ENCODE measurements around the gene CNTD1.
A peak's percentile ranks its signal among the peaks of the same experiment; 100 is the strongest.

Gene CNTD1

DNA sequence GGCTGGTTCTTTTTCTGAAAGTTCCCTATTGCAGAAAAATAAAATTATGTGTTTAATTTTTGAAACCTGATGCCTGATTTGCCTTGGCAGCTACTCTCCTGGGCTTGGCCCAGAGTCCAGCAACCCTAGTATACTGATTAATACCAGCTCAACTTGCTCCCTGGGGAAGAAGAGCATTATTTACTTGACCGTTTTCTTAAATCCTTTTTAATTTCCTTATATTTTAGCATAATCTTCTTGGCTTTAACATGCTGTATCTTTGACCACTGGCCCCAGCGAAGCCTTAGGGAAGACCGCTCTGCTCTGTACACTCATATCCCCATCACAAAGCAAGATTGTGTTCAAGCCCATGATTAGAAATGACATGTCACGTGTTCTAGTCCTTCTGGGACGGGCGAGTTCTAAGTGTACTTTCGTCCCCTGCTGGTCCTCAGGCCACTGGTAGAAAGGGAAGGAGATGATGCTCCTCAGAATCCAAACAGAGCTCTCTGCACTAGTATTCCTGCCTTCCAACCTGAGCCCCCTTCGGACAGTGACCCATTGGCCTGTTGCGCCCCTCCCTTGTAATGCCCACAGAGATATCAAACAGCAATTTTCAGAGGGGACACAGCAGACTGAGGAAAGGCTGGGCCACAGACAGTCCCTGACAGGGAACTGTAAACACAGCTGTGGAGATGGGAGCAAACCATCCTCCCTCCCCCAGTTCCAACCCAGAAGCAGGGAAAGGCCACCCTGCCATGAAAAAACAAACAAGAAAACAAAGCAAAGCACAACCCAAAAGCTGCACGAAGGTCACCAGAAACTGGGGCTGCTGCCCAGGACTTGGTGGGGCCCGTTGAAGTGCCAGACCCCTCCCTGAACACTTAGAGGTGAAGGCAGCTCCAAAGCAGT lies 49.5 kb upstream of the CNTD1 start:
- Histone ChIP-seq H3K36me3 (ENCODE audit: control insufficient read depth in 2 of 2, insufficient read depth in 1 of 2, low read length in 2 of 2) (no peaks in the 10 kb centered on the region), H3K27ac (ENCODE audit: extremely low read depth, low read depth, low read length) (no peak overlapping the region), H3K9me3 (ENCODE audit: control insufficient read depth, insufficient read depth, low read depth, low read length) (no peaks in the 10 kb centered on the region), H3K4me3 (ENCODE audit: low read depth, low read length) (no peak overlapping the region), H3K4me1 (ENCODE audit: control insufficient read depth, insufficient read depth, low read length) (peaks cover 2% of the 10 kb centered on the region; the same call in 1 of the 2 replicates)
- ChIA-PET POLR2A (interaction anchor here (0.8 to 1.0 kb wide), 2 partner anchors 18 to 24 kb away, joined by 4 to 5 read pairs; partner anchors contain the start of gene VPS25), CTCF (interaction anchor here (0.6 to 5.1 kb wide), 8 partner anchors 11 to 171 kb away, joined by 3 to 46 read pairs (median 6); partner anchors contain the start of gene RAMP2)
- TF ChIP-seq ZNF830 (tag by site-specific recombination; IDR thresholded peaks at IDR 0.05; ENCODE audit: low read depth) (no peak), YY2 (tag by site-specific recombination; IDR thresholded peaks at IDR 0.05) (no peak), PRDM10 (tag by site-specific recombination; IDR thresholded peaks at IDR 0.05) (peak; percentile 47; the same call in 1 of the 2 replicates)

DNA sequence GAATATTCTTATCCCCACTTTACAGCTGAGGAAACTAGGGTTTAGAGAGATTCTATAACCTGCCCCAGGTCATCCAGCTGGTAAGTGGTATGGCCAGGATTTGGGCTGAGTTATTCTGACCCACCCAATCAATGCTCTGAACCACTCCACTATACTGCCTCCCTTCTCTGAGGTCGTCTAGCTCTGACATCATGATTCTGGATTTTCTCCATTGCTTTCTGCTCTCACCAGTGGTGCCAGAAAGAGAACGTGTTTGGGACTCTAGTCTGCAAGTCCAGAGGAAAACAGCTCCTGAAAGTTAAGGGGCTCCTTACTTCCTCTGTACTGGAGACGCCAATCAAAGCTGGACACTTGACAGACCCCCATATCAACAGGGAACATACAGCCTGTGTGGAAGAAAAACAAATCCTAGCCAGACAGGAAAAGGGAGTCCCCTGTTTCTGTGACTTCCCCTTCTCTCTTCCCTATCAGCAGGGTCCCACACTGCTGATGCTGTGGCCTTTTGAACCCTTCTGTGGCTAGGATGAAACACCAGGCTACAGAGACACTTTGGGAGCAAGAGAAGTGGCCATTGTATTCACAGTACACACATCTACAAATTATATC lies 47.8 kb upstream of the CNTD1 start:
- TF ChIP-seq HOXD13 (CRISPR knock-in tag; IDR thresholded peaks at IDR 0.05; ENCODE audit: borderline replicate concordance): no peak
- no peak for TF ChIP-seq ZFP37 (tag by site-specific recombination; IDR thresholded peaks at IDR 0.05)
- no peak for TF ChIP-seq ZNF677 (tag by site-specific recombination; IDR thresholded peaks at IDR 0.05)
- no peak for TF ChIP-seq BCL11B (tag by site-specific recombination; IDR thresholded peaks at IDR 0.05; ENCODE audit: low read depth)
- TF ChIP-seq ZNF23 (tag by site-specific recombination; IDR thresholded peaks at IDR 0.05; ENCODE audit: borderline replicate concordance): no peak
- no peak for TF ChIP-seq YY2 (tag by site-specific recombination; IDR thresholded peaks at IDR 0.05)
- TF ChIP-seq ZNF555 (tag by site-specific recombination; conservative IDR thresholded peaks at IDR 0.05): no peak
- no peak for TF ChIP-seq SP2 (tag by site-specific recombination; IDR thresholded peaks at IDR 0.05)
- TF ChIP-seq ZNF132 (tag by site-specific recombination; IDR thresholded peaks at IDR 0.05; ENCODE audit: borderline replicate concordance): no peak
- TF ChIP-seq ZNF324 (tag by site-specific recombination; IDR thresholded peaks at IDR 0.05): no peak
- TF ChIP-seq ZNF394 (tag by site-specific recombination; IDR thresholded peaks at IDR 0.05; ENCODE audit: borderline replicate concordance): no peak
- TF ChIP-seq ZNF423 (tag by site-specific recombination; IDR thresholded peaks at IDR 0.05): no peak
- TF ChIP-seq, protein P1, sequence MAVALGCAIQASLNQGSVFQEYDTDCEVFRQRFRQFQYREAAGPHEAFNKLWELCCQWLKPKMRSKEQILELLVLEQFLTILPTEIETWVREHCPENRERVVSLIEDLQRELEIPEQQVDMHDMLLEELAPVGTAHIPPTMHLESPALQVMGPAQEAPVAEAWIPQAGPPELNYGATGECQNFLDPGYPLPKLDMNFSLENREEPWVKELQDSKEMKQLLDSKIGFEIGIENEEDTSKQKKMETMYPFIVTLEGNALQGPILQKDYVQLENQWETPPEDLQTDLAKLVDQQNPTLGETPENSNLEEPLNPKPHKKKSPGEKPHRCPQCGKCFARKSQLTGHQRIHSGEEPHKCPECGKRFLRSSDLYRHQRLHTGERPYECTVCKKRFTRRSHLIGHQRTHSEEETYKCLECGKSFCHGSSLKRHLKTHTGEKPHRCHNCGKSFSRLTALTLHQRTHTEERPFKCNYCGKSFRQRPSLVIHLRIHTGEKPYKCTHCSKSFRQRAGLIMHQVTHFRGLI (tag by site-specific recombination; IDR thresholded peaks at IDR 0.05): no peak
- CTCF ChIA-PET: interaction anchor here (0.6 to 5.1 kb wide), 5 partner anchors 10 to 69 kb away, joined by 3 to 46 read pairs (median 4); partner anchors contain the start of genes RAMP2 and VPS25
- Histone ChIP-seq H3K36me3 (ENCODE audit: control insufficient read depth in 2 of 2, insufficient read depth in 1 of 2, low read length in 2 of 2) (no peaks in the 10 kb centered on the region), H3K27ac (ENCODE audit: extremely low read depth, low read depth, low read length) (no peak overlapping the region), H3K4me3 (ENCODE audit: low read depth, low read length) (no peak overlapping the region), H3K9me3 (ENCODE audit: control insufficient read depth, insufficient read depth, low read depth, low read length) (no peaks in the 10 kb centered on the region), H3K4me1 (ENCODE audit: control insufficient read depth, insufficient read depth, low read length) (0 out of 2 replicates have a peak, but pooled peaks cover 2% of the 10 kb centered on the region)
- POLR2A ChIA-PET: interaction anchor here (0.5 to 1.4 kb wide), 3 partner anchors 30 to 365 kb away, joined by 3 to 5 read pairs (median 3); partner anchors contain the start of genes CNTD1, COA3 and WNK4
